Activated CD4-positive, alpha-beta T cell treated with anti-CD3 and anti-CD28 coated beads, Interleukin-2, amount 10 ng/mL, durations not matched to agents 7 days and 5 days (primary cell): ENCODE measurements around the gene PLEKHO2. TPM values are rescaled to one million over a fixed set of nuclear protein-coding genes. Genes with fewer than 3 reads are reported as not detected.

ENCODE experiments used
- CTCF ChIA-PET: fragments of 350-600 bp; sonication (Branson Sonifier 250); formaldehyde crosslinking; loops from one replicate; lab custom pipeline; 2021; ENCODE audit warnings: antibody characterized with exemption; lab: Charles Lee
- POLR2A ChIA-PET: fragments of 350-600 bp; sonication (Branson Sonifier 250); formaldehyde crosslinking; loops from one replicate; lab custom pipeline; 2021; ENCODE audit warnings: antibody characterized with exemption; lab: Charles Lee
- DNase-seq: peaks from one replicate; pipeline ENCODE4 v3.0.0-alpha.2; 2020
- H3K27ac Mint-ChIP-seq: one replicate; pipeline ENCODE4 v1.8.0; 2021; ENCODE audit warnings: mild to moderate bottlenecking, moderate library complexity, mixed read lengths
- H3K27me3 Mint-ChIP-seq: one replicate; pipeline ENCODE4 v1.8.0; 2021; ENCODE audit warnings: mixed read lengths
- H3K36me3 Mint-ChIP-seq: one replicate; pipeline ENCODE4 v1.8.0; 2021; ENCODE audit warnings: low read depth, mixed read lengths
- H3K4me1 Mint-ChIP-seq: one replicate; pipeline ENCODE4 v1.8.0; 2021; ENCODE audit warnings: mixed read lengths
- H3K4me3 Mint-ChIP-seq: one replicate; pipeline ENCODE4 v1.8.0; 2021; ENCODE audit warnings: mild to moderate bottlenecking, moderate library complexity, mixed read lengths
- H3K9me3 Mint-ChIP-seq: one replicate; pipeline ENCODE4 v1.8.0; 2021; ENCODE audit warnings: mixed read lengths
- total RNA-seq, 2 experiments: library from RNA; stranded (reverse); gene quantifications; one replicate each; pipeline ENCODE4 v1.2.3, GENCODE V29; 2021

The PLEKHO2 gene
- total RNA-seq, 2 experiments from 2014 or later: 25.4 to 27.6 TPM

DNA sequence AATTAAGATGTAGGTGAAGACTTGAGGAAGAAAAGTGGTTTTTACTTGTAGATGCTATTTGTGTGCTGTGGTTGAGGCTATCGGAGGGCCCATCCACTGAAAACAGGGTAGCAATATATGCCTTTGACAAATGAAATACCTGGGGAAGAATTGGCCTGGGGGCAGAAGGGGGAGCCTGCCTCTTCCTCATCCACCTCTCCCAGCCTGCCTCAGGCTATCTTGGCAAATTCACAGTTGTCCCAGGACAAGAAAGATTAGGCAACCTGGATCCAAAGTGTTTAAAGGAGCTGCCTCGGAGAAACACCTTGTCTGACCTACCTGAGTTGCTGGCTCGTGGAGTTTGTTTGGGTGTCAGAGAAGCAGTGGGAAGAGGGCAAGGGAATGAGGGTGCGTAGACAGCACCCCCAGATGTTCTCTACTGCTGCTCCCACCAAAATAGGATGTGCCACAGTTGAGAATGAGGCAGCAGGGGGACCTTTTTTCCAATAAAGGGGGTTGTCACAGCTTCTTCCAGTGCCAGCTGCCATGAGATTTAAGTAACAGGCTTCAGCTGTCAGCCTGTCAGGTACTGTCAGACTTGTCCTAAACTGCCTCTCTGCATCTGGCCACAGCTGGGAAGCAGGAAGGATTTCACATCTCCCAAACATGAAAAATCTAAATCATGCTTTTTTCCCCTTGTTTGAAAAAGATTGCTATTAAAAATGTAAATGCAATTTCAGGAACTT, 9.2 kb downstream of the PLEKHO2 start:
- peaks cover 34% of the 10 kb centered on the region for H3K4me1 Mint-ChIP-seq
- H3K36me3 Mint-ChIP-seq: peaks cover 32% of the 10 kb centered on the region
- no peak overlapping the region for H3K27ac Mint-ChIP-seq
- ChIA-PET POLR2A (interaction anchor here (0.6 kb wide), 1 partner anchor 36 kb away, joined by 3 read pairs; no protein-coding TSS in a partner anchor), CTCF (interaction anchor here (0.7 to 1.9 kb wide), 5 partner anchors 11 to 96 kb away, joined by 3 to 4 read pairs (median 3); no protein-coding TSS in a partner anchor)
- no peak for DNase-seq
- no peak overlapping the region for H3K4me3 Mint-ChIP-seq
- H3K9me3 Mint-ChIP-seq: no peaks in the 10 kb centered on the region
- no peaks in the 10 kb centered on the region for H3K27me3 Mint-ChIP-seq

- Mint-ChIP-seq H3K27ac (no peak overlapping the region), H3K4me1 (peaks cover 35% of the 10 kb centered on the region), H3K36me3 (peaks cover 35% of the 10 kb centered on the region), H3K9me3 (no peaks in the 10 kb centered on the region), H3K4me3 (no peak overlapping the region), H3K27me3 (no peaks in the 10 kb centered on the region)
- CTCF ChIA-PET: interaction anchor here (0.6 to 1.9 kb wide), 6 partner anchors 11 to 96 kb away, joined by 3 to 4 read pairs (median 3); no protein-coding TSS in a partner anchor
- POLR2A ChIA-PET: no interaction called here
- DNase-seq: no peak
Measured at GRCh38 chr15:64851503-64851840, 9.8 kb downstream of the PLEKHO2 start.

GRCh38 chr15:64854041-64854440, 12.3 kb downstream of the PLEKHO2 start:
- Mint-ChIP-seq H3K36me3 (peaks cover 36% of the 10 kb centered on the region), H3K9me3 (no peaks in the 10 kb centered on the region), H3K4me3 (no peak overlapping the region), H3K27me3 (no peaks in the 10 kb centered on the region), H3K27ac (no peak overlapping the region), H3K4me1 (peaks cover 33% of the 10 kb centered on the region)
- DNase-seq: no peak
- ChIA-PET CTCF (no interaction called here), POLR2A (no interaction called here)

- ChIA-PET POLR2A (no interaction called here), CTCF (no interaction called here)
- Mint-ChIP-seq H3K4me1 (peaks cover 33% of the 10 kb centered on the region), H3K27ac (peak overlapping the region; percentile 72), H3K4me3 (no peak overlapping the region), H3K27me3 (no peaks in the 10 kb centered on the region), H3K36me3 (peaks cover 34% of the 10 kb centered on the region), H3K9me3 (no peaks in the 10 kb centered on the region)
- no peak for DNase-seq
Measured at GRCh38 chr15:64854526-64854925, 12.8 kb downstream of the PLEKHO2 start.

- POLR2A ChIA-PET: no interaction called here
- H3K4me3 Mint-ChIP-seq: no peak overlapping the region
- peak overlapping the region; percentile 4 for H3K27ac Mint-ChIP-seq
- no peaks in the 10 kb centered on the region for H3K27me3 Mint-ChIP-seq
- peaks cover 29% of the 10 kb centered on the region for H3K36me3 Mint-ChIP-seq
- DNase-seq: no peak
- peaks cover 33% of the 10 kb centered on the region for H3K4me1 Mint-ChIP-seq
- CTCF ChIA-PET: interaction anchor here (1.1 to 1.4 kb wide), 2 partner anchors 11 to 13 kb away, joined by 3 read pairs; no protein-coding TSS in a partner anchor
- H3K9me3 Mint-ChIP-seq: no peaks in the 10 kb centered on the region
Measured at GRCh38 chr15:64855205-64855975, 13.7 kb downstream of the PLEKHO2 start.

DNA sequence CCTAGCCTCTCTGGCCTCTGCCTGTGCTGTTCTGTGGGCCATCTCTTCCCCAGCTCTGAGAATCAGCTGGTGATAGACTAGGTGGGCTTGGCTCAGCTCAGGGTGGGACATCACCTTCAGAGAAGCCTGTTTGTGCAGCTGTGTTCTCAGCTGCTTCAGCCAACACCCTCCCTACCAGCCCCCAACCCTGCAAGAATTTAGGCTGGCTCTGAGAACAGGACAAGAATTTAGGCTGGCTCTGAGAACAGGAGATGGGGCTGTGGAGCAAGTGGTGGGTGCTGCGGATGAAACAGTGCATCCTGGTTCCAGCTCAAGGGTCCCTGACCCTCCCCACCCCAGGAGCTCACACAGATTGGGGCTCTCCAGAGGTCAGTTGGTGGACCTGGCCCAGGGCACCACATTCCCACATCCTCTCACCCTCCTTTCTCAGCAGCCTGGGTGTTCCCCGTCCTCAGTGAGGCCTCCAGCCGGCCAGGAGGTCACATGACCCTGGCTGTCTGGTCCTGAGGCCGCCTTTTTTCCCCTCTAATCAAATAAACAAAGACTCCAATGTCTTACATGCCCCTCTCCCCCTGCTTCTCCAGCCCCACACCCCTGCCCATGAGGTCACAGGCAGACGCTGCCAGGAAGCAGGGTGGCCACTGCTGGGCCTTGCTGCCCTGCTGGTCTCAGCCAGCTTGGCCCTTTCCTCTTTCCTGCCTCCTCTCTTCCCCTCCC, 14.9 kb downstream of the PLEKHO2 start:
- Mint-ChIP-seq H3K36me3 (peaks cover 27% of the 10 kb centered on the region), H3K27me3 (no peaks in the 10 kb centered on the region), H3K27ac (no peak overlapping the region), H3K4me1 (peaks cover 33% of the 10 kb centered on the region), H3K9me3 (no peaks in the 10 kb centered on the region), H3K4me3 (no peak overlapping the region)
- CTCF ChIA-PET: interaction anchor here (0.7 to 1.4 kb wide), 3 partner anchors 11 to 38 kb away, joined by 3 read pairs; no protein-coding TSS in a partner anchor
- no peak for DNase-seq
- POLR2A ChIA-PET: no interaction called here

GRCh38 chr15:64857421-64857820, 15.7 kb downstream of the PLEKHO2 start:
- no peak for DNase-seq
- Mint-ChIP-seq H3K4me3 (no peak overlapping the region), H3K9me3 (no peaks in the 10 kb centered on the region), H3K27ac (no peak overlapping the region), H3K36me3 (peaks cover 30% of the 10 kb centered on the region), H3K4me1 (peaks cover 30% of the 10 kb centered on the region), H3K27me3 (no peaks in the 10 kb centered on the region)
- POLR2A ChIA-PET: no interaction called here
- CTCF ChIA-PET: interaction anchor here (1.2 kb wide), 1 partner anchor 22 kb away, joined by 3 read pairs; no protein-coding TSS in a partner anchor

DNA sequence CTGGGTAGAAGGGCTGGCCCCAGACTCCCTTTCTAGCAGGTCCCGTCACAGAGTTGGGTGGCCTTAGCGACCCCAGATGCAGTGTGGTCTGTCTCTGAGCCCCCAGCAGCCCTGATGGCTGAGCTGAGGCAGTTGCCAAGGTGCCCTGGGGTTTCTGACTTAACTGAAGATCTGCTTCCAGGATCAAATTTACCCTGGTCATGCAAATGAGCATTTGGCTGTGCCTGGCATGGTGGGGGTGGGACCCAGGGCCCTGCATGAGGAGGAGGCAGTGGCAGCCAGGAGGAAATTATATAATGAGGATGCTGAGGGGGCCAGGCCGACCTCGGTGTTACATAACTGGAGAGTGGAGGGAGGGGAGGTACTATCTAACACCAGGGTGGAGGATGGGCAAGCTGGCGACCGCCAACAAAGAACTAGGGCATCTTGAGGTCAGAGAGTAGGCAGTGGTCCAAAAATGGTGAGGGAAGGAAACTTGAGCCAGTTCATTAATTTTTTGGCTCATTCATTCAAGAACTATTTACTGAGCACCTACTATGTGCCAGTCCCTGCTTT, 16.4 kb downstream of the PLEKHO2 start:
- ChIA-PET CTCF (interaction anchor here (1.2 kb wide), 3 partner anchors 14 to 23 kb away, joined by 3 to 4 read pairs (median 3); no protein-coding TSS in a partner anchor), POLR2A (no interaction called here)
- Mint-ChIP-seq H3K36me3 (peaks cover 31% of the 10 kb centered on the region), H3K27ac (peak overlapping the region; percentile 42), H3K4me1 (peaks cover 30% of the 10 kb centered on the region), H3K4me3 (no peak overlapping the region), H3K9me3 (no peaks in the 10 kb centered on the region), H3K27me3 (no peaks in the 10 kb centered on the region)
- DNase-seq: no peak

DNA sequence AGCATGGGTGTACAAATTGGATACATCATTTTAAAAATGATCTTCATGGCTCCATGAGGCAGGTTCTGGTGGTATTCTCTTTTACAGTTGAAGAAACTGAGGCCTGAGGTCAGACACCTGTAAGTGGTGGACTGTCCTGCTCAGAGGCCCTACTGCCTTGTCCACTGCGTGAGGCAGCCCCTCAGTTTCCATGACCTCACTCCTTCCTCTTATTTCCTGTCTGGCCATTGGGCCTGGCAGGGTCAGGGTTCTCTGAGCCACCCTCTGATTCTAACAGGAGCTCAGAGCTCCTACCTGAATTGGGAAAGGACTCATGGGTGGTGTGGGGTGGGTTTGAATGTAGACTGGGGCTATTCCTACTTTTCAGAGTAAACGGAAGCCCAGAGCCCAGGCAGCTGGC, 17.5 kb downstream of the PLEKHO2 start:
- no peak overlapping the region for H3K4me3 Mint-ChIP-seq
- peaks cover 30% of the 10 kb centered on the region for H3K4me1 Mint-ChIP-seq
- no peaks in the 10 kb centered on the region for H3K9me3 Mint-ChIP-seq
- DNase-seq: no peak
- no peak overlapping the region for H3K27ac Mint-ChIP-seq
- no peaks in the 10 kb centered on the region for H3K27me3 Mint-ChIP-seq
- ChIA-PET POLR2A (no interaction called here), CTCF (interaction anchor here (0.6 to 1.2 kb wide), 4 partner anchors 14 to 81 kb away, joined by 3 to 4 read pairs (median 4); no protein-coding TSS in a partner anchor)
- peaks cover 31% of the 10 kb centered on the region for H3K36me3 Mint-ChIP-seq

GRCh38 chr15:64861331-64861730, 19.6 kb downstream of the PLEKHO2 start:
- ChIA-PET POLR2A (no interaction called here), CTCF (interaction anchor here (1.5 to 2.2 kb wide), 2 partner anchors 16 kb away, joined by 5 to 7 read pairs; no protein-coding TSS in a partner anchor)
- DNase-seq: no peak
- H3K9me3 Mint-ChIP-seq: no peaks in the 10 kb centered on the region
- no peaks in the 10 kb centered on the region for H3K27me3 Mint-ChIP-seq
- H3K27ac Mint-ChIP-seq: no peak overlapping the region
- H3K4me3 Mint-ChIP-seq: no peak overlapping the region
- H3K4me1 Mint-ChIP-seq: peaks cover 16% of the 10 kb centered on the region
- peaks cover 37% of the 10 kb centered on the region for H3K36me3 Mint-ChIP-seq

DNA sequence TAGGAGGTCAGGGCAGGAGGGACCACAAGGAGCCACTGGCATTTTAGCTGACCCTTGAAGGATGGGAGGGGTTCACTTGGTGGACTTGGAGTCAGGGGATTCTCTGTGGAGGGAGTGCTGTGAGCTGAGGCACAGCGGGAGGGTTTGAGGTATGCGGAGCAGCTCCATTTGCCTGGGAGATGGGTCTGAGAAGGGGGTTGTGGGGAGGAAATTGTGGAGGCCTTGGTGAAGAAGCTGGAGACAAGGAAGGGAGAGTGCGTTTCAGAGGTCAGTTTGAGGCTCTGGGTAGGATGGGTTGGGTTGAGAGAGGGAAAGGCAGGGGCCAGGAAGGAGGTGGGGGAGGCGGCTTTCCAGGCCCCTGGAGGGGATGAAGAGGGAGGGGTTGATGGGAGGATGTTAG, 20.2 kb downstream of the PLEKHO2 start:
- no peak overlapping the region for H3K4me3 Mint-ChIP-seq
- no peak for DNase-seq
- H3K27ac Mint-ChIP-seq: no peak overlapping the region
- H3K9me3 Mint-ChIP-seq: no peaks in the 10 kb centered on the region
- ChIA-PET CTCF (interaction anchor here (0.7 to 2.2 kb wide), 4 partner anchors 10 to 17 kb away, joined by 3 to 7 read pairs (median 4); no protein-coding TSS in a partner anchor), POLR2A (no interaction called here)
- H3K36me3 Mint-ChIP-seq: peaks cover 38% of the 10 kb centered on the region
- peaks cover 12% of the 10 kb centered on the region for H3K4me1 Mint-ChIP-seq
- H3K27me3 Mint-ChIP-seq: no peaks in the 10 kb centered on the region

GRCh38 chr15:64862408-64862807, 20.7 kb downstream of the PLEKHO2 start:
- ChIA-PET CTCF (interaction anchor here (0.7 to 2.2 kb wide), 4 partner anchors 11 to 17 kb away, joined by 3 to 7 read pairs (median 4); no protein-coding TSS in a partner anchor), POLR2A (no interaction called here)
- Mint-ChIP-seq H3K9me3 (no peaks in the 10 kb centered on the region), H3K27me3 (no peaks in the 10 kb centered on the region), H3K27ac (peak overlapping the region; percentile 54), H3K4me1 (peaks cover 9% of the 10 kb centered on the region), H3K4me3 (no peak overlapping the region), H3K36me3 (peaks cover 34% of the 10 kb centered on the region)
- DNase-seq: no peak
